Activated CD8-positive, alpha-beta T cell treated with anti-CD3 and anti-CD28 coated beads for 36 hours (primary cell): ENCODE results near the gene WBP1. TPM values are rescaled to one million over a fixed set of nuclear protein-coding genes. Genes with fewer than 3 reads are reported as not detected.

Experiments
- ATAC-seq: fragments of 200-7000 bp; cut with Tn5 transposase; one replicate; pipeline ENCODE4 v1.10.0; 2021; ENCODE audit warnings: mild to moderate bottlenecking, moderate library complexity
- CTCF ChIA-PET: fragments of 350-600 bp; sonication (Branson Sonifier 250); formaldehyde crosslinking; loops from one replicate; lab custom pipeline; 2021; ENCODE audit warnings: antibody characterized with exemption; lab: Charles Lee
- POLR2A ChIA-PET: fragments of 350-600 bp; sonication (Branson Sonifier 250); formaldehyde crosslinking; loops from one replicate; lab custom pipeline; 2021; ENCODE audit warnings: antibody characterized with exemption; lab: Charles Lee
- DNase-seq: peaks from one replicate; pipeline ENCODE4 v3.0.0-alpha.2; 2020
- H3K27ac Mint-ChIP-seq: one replicate; pipeline ENCODE4 v1.8.0; 2021; ENCODE audit warnings: mild to moderate bottlenecking, mixed read lengths
- H3K27me3 Mint-ChIP-seq: one replicate; pipeline ENCODE4 v1.8.0; 2021; ENCODE audit warnings: mixed read lengths
- H3K36me3 Mint-ChIP-seq: one replicate; pipeline ENCODE4 v1.8.0; 2021; ENCODE audit warnings: low read depth, mixed read lengths
- H3K4me1 Mint-ChIP-seq: one replicate; pipeline ENCODE4 v1.8.0; 2021; ENCODE audit warnings: low read depth, mixed read lengths
- H3K4me3 Mint-ChIP-seq: one replicate; pipeline ENCODE4 v1.8.0; 2021; ENCODE audit warnings: mild to moderate bottlenecking, moderate library complexity, mixed read lengths
- H3K9me3 Mint-ChIP-seq: one replicate; pipeline ENCODE4 v1.8.0; 2021; ENCODE audit warnings: mixed read lengths
- intact Hi-C: fragments of 100-400 bp; cut with micrococcal nuclease; formaldehyde crosslinking; loops from one replicate; pipeline ENCODE4 v1.10.0; 2022
- total RNA-seq, 2 experiments: library from RNA; stranded (reverse); gene quantifications; one replicate each; pipeline ENCODE4 v1.2.3, GENCODE V29; 2021
- TF ChIP-seq, protein P1 (sequence below): fragments of 200-600 bp; IDR thresholded peaks from one replicate; pipeline ENCODE4 v1.8.0; 2022; ENCODE audit warnings: antibody characterized with exemption, mild to moderate bottlenecking

WBP1 gene
- total RNA-seq, 2 experiments from 2014 or later = 20.3 to 23.0 TPM

DNA sequence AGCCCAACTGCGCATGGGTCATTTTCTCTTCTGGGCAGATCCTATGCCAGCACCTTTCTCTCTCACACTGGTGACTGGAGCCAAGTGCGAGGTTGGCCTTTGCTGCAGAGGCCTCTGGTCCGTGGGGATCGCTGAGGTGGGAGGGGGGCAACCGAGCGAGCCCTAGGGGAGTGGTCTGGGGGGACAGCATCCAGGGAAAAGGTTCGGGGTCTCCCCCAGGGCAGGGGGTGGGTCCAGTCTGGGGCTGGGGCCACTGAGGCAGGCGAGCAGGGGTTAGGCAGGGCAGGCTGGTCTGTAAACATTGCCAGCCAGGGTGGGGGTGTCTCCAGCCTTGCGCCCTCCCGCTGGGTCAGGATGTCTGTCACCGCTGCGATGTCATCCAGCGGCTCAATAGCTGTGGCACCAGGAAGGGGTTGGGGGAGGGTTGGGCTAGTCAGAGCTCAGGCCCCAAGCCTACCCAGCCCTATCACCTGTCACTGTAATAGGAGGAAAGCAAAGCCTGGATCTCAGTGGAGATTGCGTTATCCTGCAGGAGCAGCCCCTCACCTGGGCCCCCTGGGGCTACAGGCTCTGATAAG, 32.0 kb upstream of the WBP1 start:
- Mint-ChIP-seq H3K4me1 (peaks cover 8% of the 10 kb centered on the region), H3K27me3 (no peaks in the 10 kb centered on the region), H3K36me3 (peaks cover 20% of the 10 kb centered on the region), H3K27ac (no peak overlapping the region), H3K9me3 (no peaks in the 10 kb centered on the region), H3K4me3 (no peak overlapping the region)
- intact Hi-C loops = no loop called here
- ChIA-PET CTCF (no interaction called here), POLR2A (interaction anchor here (1.1 kb wide), 1 partner anchor 14 kb away, joined by 3 read pairs; no protein-coding TSS in a partner anchor)
- ATAC-seq (no peak), DNase-seq (no peak)
- TF ChIP-seq, protein P1, sequence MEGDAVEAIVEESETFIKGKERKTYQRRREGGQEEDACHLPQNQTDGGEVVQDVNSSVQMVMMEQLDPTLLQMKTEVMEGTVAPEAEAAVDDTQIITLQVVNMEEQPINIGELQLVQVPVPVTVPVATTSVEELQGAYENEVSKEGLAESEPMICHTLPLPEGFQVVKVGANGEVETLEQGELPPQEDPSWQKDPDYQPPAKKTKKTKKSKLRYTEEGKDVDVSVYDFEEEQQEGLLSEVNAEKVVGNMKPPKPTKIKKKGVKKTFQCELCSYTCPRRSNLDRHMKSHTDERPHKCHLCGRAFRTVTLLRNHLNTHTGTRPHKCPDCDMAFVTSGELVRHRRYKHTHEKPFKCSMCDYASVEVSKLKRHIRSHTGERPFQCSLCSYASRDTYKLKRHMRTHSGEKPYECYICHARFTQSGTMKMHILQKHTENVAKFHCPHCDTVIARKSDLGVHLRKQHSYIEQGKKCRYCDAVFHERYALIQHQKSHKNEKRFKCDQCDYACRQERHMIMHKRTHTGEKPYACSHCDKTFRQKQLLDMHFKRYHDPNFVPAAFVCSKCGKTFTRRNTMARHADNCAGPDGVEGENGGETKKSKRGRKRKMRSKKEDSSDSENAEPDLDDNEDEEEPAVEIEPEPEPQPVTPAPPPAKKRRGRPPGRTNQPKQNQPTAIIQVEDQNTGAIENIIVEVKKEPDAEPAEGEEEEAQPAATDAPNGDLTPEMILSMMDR = no peak

DNA sequence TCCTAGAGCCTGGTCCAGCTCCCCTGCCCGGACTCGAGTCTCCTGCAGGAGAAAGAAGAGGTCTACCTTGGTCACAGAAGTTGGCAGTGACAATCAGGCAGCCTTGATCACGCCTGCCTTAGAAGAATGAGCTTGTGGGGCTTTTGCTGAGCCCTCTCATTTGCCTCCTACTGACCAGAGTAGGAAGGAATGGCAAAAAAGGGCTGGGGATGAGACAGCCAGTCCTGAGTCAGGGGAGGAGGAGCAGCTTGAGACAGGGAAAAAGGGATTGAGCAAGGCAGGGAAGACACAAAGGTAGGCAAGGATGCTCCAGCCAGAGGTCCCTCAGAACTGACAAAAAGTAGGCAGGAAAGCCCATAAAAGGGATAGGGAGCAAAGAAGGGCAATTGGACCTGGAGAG, 30.7 kb upstream of the WBP1 start:
- Mint-ChIP-seq H3K9me3 (no peaks in the 10 kb centered on the region), H3K27ac (no peak overlapping the region), H3K36me3 (peaks cover 16% of the 10 kb centered on the region), H3K4me1 (peaks cover 8% of the 10 kb centered on the region), H3K27me3 (no peaks in the 10 kb centered on the region), H3K4me3 (no peak overlapping the region)
- ATAC-seq (no peak), DNase-seq (no peak)
- CTCF ChIA-PET = interaction anchor here (1.0 kb wide), 1 partner anchor 92 kb away, joined by 3 read pairs; no protein-coding TSS in a partner anchor
- intact Hi-C loops = no loop called here
- POLR2A ChIA-PET = interaction anchor here (1.1 kb wide), 1 partner anchor 13 kb away, joined by 3 read pairs; no protein-coding TSS in a partner anchor
- TF ChIP-seq, protein P1 = no peak

DNA sequence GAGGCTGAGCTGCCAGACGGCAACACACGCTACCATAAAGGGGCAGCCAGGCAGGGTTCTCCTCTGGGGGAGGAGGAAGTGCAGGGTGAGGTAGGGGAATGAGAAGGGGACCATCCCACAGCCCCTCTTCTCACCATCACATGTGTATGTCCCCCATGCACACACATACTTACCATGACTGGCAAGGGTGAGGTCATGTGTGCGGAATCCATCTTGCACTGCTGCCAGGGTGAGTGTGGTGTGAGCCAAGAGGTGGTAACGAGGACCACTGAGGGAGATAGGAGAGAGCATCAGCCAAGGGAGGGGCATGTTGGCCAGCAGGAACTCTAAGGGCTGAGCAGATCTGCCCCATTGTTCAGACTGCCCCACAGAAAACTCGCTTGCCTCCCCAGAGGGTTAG, 29.6 kb upstream of the WBP1 start:
- ChIA-PET POLR2A (no interaction called here), CTCF (interaction anchor here (1.2 kb wide), 1 partner anchor 14 kb away, joined by 3 read pairs; no protein-coding TSS in a partner anchor)
- Mint-ChIP-seq H3K4me1 (no peaks in the 10 kb centered on the region), H3K4me3 (no peak overlapping the region), H3K27me3 (no peaks in the 10 kb centered on the region), H3K9me3 (no peaks in the 10 kb centered on the region), H3K27ac (no peak overlapping the region), H3K36me3 (peaks cover 7% of the 10 kb centered on the region)
- TF ChIP-seq, protein P1 = no peak
- DNase-seq (no peak), ATAC-seq (no peak)
- intact Hi-C loops = no loop called here

DNA sequence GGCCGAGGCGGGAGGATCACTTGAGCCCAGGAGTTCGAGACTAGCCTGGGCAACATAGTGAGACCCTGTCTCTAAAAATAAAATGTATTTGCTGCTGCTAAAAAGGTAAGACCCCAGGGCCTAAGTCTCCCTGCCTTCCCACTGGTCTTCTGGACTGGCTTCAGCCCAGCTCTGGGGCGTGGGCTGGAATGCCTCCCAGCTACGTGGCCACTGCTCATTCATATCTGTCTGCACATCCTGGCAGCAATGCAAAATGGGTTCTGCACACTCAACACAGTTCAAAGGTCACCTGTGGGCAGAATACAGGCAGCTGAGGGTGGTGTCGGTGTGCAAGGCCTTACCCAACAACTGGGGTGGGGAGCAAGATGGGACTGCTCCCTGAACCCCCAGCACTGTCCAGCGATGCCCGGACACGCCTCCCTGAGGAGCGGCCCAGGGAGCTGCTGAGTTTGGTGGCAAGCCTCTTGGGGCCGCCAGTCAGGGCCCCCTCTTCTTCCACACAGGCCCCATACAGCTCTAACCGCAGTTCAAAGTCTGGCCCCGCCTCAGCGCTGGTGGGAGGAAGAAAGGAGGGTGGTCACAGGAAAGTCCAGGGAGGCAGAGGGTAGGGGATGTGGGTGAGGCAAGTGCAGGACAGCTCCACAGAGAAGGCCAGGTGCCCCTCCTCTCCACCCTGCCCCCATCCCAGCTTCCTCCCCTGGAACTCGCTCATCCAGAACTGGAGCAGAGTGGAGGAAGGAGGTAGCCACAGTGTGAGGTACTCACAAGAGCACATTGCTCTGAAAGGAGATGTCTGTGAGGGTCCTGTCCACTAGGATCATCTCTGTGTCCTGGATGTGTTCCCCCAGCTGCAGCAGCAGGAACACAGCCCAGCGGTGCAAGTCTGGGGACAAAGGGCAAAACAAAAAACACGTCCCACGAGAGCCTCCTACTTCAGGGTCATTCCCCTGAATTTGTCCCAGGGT, 28.5 kb upstream of the WBP1 start:
- TF ChIP-seq, protein P1 = no peak
- Mint-ChIP-seq H3K36me3 (peaks cover 5% of the 10 kb centered on the region), H3K4me3 (no peak overlapping the region), H3K9me3 (no peaks in the 10 kb centered on the region), H3K27ac (no peak overlapping the region), H3K27me3 (no peaks in the 10 kb centered on the region), H3K4me1 (no peaks in the 10 kb centered on the region)
- ATAC-seq = no peak
- POLR2A ChIA-PET = interaction anchor here (1.0 to 1.6 kb wide), 2 partner anchors 9 to 25 kb away, joined by 3 to 4 read pairs; partner anchors contain the start of genes C2orf81 and INO80B
- intact Hi-C loops = no loop called here
- CTCF ChIA-PET = interaction anchor here (1.2 kb wide), 1 partner anchor 13 kb away, joined by 3 read pairs; no protein-coding TSS in a partner anchor
- DNase-seq = no peak
